Calu3 (cell line): ENCODE data around the gene GOLGA6C. TPM values are rescaled to one million over a fixed set of nuclear protein-coding genes. Genes with fewer than 3 reads are reported as not detected.
"Not testable (repeated sequence)": the region's sequence is repeated elsewhere in the genome, so short reads cannot be mapped to it uniquely, and the experiment has no call there.

ENCODE experiments used
- BruUV-seq: library from RNA; stranded (reverse); fragments of 400-500 nt; replicated peaks from 2 replicates; lab custom pipeline; 2021; lab: Mats Ljungman, UMichigan
- CTCF ChIA-PET: fragments of 300-600 bp; sonication (Branson Sonifier 250); formaldehyde crosslinking; loops from one replicate; lab custom pipeline; 2022; ENCODE audit warnings: antibody characterized with exemption; lab: Charles Lee
- DNase-seq: peaks from one replicate; pipeline ENCODE4 v3.0.0; 2022
- H3K27ac Mint-ChIP-seq: one replicate; pipeline ENCODE4 v1.8.0; 2022; ENCODE audit warnings: mixed read lengths; ENCODE audit not compliant: unreplicated experiment
- H3K27me3 Mint-ChIP-seq: one replicate; pipeline ENCODE4 v1.8.0; 2022; ENCODE audit warnings: mixed read lengths; ENCODE audit not compliant: unreplicated experiment
- H3K36me3 Mint-ChIP-seq: one replicate; pipeline ENCODE4 v1.8.0; 2022; ENCODE audit warnings: mild to moderate bottlenecking, moderate library complexity, mixed read lengths; ENCODE audit not compliant: insufficient read depth, unreplicated experiment
- H3K4me1 Mint-ChIP-seq: one replicate; pipeline ENCODE4 v1.8.0; 2022; ENCODE audit warnings: mild to moderate bottlenecking, low read depth, mixed read lengths; ENCODE audit not compliant: unreplicated experiment
- H3K4me3 Mint-ChIP-seq: one replicate; pipeline ENCODE4 v1.8.0; 2022; ENCODE audit warnings: mild to moderate bottlenecking, low read depth, moderate library complexity, mixed read lengths; ENCODE audit not compliant: unreplicated experiment
- H3K9me3 Mint-ChIP-seq: one replicate; pipeline ENCODE4 v1.8.0; 2022; ENCODE audit warnings: low read depth, mixed read lengths; ENCODE audit not compliant: unreplicated experiment
- intact Hi-C: fragments of 100-400 bp; cut with micrococcal nuclease; formaldehyde crosslinking; loops from one replicate; pipeline ENCODE4 v1.10.0; 2022; ENCODE audit not compliant: unreplicated experiment
- total RNA-seq: library from RNA; stranded (reverse); gene quantifications from 2 replicates; pipeline ENCODE4 v1.2.3, GENCODE V29; 2022
- TF ChIP-seq, protein P1 (sequence below): fragments of 200-600 bp; IDR thresholded peaks from one replicate; pipeline ENCODE4 v1.8.0; 2022; ENCODE audit warnings: antibody characterized with exemption; ENCODE audit not compliant: unreplicated experiment

Gene GOLGA6C
- total RNA-seq, 1 experiment from 2014 or later = not detected

DNA sequence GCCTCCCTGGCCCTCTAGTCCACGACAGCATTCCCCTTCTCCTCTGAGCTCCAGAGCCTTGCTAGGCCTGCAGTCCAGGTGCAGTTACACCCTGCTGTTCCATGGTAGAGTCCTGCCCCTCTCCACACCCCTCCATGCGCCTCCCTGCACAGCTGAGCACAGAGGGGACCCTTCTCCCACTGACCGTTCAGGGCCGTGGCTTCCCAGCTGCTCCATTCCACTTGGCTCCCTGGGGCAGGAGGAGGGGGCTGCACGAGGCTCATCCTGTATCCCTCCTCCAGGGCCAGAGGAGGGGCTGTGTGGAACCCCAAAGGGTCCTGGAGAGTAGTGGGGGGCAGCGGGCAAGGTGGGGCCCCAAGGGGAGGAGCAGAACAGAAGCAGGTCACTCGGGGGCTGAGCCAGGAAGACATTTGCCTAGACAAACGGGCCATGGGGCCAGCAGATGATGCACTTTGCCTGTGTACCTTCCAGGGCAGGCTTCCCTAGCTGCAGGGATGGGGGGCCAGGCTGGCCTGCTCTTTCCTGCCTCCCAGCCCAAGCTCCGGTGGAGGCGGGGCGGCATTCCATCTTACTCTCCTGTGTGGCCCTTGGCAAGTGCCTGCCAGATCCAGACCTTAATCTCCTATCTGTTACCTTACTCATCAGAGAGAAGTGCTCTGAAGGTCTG lies 20.7 kb upstream of the GOLGA6C start:
- no peaks in the 10 kb centered on the region for H3K36me3 Mint-ChIP-seq
- H3K4me1 Mint-ChIP-seq = no peaks in the 10 kb centered on the region
- no peaks in the 10 kb centered on the region for H3K9me3 Mint-ChIP-seq
- CTCF ChIA-PET = no interaction called here
- DNase-seq = no peak
- H3K27me3 Mint-ChIP-seq = peaks cover 80% of the 10 kb centered on the region
- no peak overlapping the region for H3K27ac Mint-ChIP-seq
- no peak overlapping the region for H3K4me3 Mint-ChIP-seq
- TF ChIP-seq, protein P1, sequence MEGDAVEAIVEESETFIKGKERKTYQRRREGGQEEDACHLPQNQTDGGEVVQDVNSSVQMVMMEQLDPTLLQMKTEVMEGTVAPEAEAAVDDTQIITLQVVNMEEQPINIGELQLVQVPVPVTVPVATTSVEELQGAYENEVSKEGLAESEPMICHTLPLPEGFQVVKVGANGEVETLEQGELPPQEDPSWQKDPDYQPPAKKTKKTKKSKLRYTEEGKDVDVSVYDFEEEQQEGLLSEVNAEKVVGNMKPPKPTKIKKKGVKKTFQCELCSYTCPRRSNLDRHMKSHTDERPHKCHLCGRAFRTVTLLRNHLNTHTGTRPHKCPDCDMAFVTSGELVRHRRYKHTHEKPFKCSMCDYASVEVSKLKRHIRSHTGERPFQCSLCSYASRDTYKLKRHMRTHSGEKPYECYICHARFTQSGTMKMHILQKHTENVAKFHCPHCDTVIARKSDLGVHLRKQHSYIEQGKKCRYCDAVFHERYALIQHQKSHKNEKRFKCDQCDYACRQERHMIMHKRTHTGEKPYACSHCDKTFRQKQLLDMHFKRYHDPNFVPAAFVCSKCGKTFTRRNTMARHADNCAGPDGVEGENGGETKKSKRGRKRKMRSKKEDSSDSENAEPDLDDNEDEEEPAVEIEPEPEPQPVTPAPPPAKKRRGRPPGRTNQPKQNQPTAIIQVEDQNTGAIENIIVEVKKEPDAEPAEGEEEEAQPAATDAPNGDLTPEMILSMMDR = no peak
- BruUV-seq = no TSS peak
- intact Hi-C loops = loop anchor here (10.0 kb wide), 1 partner anchor 67 kb away; no protein-coding TSS in a partner anchor

DNA sequence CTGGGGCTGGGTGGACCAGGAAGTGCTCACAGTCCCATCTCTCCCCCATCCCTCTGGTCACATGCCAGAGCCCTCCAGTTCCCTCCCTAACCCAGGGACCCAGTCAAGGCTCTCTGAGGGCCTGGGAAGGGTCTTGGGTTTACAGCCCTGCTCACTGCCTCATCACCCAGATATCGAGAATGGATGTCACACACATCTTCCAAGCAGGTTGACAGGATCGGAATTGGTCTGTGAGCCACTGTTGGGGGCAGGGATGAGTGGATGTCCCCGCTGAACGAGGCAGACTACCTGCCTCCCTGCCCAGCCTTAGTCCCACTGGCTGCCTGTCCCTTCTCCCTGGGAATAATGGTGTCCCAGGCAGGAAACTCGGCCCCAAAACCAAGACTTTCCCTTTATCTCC lies 20.0 kb upstream of the GOLGA6C start:
- H3K36me3 Mint-ChIP-seq = no peaks in the 10 kb centered on the region
- H3K4me1 Mint-ChIP-seq = no peaks in the 10 kb centered on the region
- TF ChIP-seq, protein P1 = no peak
- H3K9me3 Mint-ChIP-seq = no peaks in the 10 kb centered on the region
- peaks cover 73% of the 10 kb centered on the region for H3K27me3 Mint-ChIP-seq
- H3K4me3 Mint-ChIP-seq = no peak overlapping the region
- no peak overlapping the region for H3K27ac Mint-ChIP-seq
- intact Hi-C loops = loop anchor here (10.0 kb wide), 1 partner anchor 67 kb away; no protein-coding TSS in a partner anchor
- no TSS peak for BruUV-seq
- CTCF ChIA-PET = interaction anchor here (0.6 kb wide), 1 partner anchor 864 kb away, joined by 4 read pairs; no protein-coding TSS in a partner anchor
- DNase-seq = no peak

DNA sequence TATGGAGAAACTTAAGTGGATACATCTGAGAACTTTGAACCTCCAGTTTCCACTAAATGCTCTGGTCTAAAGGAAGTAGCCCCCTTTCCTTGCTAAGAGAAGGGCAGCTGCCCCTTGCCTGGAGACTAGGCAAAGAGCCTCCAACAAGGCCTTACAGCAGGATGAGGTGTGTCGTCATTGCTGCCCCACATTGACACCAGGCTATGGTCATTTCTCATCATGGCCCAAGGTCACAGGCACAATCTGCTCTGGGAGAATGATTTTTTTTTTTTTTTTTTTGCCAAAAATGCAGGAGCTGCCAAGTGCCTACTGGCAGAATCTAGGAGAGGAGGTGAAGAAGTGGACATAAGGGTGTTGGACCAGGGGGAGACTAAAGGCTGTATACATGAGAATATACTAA lies 12.4 kb upstream of the GOLGA6C start:
- H3K36me3 Mint-ChIP-seq, CTCF ChIA-PET, H3K9me3 Mint-ChIP-seq, DNase-seq, H3K27ac Mint-ChIP-seq, H3K4me1 Mint-ChIP-seq, BruUV-seq, intact Hi-C loops, H3K4me3 Mint-ChIP-seq: not testable (repeated sequence)
- peaks cover 74% of the 10 kb centered on the region for H3K27me3 Mint-ChIP-seq

DNA sequence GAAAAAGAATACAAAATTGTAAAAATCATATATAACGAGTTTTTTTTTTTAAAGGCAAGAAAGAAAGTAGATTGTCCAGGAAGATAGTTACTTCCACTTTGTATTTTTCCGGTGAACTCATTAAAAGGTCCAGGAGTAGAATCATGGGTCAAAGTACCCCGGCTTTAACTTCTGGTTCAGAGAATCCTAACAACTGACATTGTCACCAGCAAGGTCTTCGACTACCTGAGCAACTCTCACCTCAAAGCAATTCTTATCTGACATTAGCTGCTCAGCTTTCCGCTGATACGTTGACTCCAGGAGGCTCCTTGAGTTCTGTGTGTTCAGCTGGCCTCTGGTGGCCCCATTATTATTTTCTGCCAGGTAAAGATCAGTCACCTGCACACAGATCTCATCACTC lies 9.1 kb upstream of the GOLGA6C start:
- intact Hi-C loops, BruUV-seq, H3K27ac Mint-ChIP-seq, DNase-seq, H3K4me3 Mint-ChIP-seq, H3K4me1 Mint-ChIP-seq, CTCF ChIA-PET, H3K9me3 Mint-ChIP-seq, H3K36me3 Mint-ChIP-seq: not testable (repeated sequence)
- H3K27me3 Mint-ChIP-seq = peaks cover 91% of the 10 kb centered on the region

DNA sequence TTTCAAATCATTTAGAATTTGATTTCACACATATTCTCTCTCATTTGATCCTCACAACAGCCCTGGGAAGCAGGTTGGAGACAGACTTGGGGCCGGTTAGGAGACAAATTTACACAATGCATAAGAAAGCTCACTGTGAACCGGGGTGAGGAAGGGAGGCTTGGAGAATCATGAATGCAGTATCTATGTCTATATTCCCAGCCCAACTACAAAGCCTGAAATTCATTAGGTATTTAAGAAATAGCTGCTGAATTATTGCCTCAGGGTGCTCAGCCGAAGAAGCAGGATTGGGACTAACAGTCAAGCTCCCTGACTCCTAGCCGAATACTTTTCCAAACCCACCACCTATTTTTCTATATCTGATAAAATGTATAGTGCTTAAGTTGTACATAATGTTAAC lies 8.4 kb upstream of the GOLGA6C start:
- H3K9me3 Mint-ChIP-seq = no peaks in the 10 kb centered on the region
- TF ChIP-seq, protein P1 = no peak
- CTCF ChIA-PET = no interaction called here
- no peak overlapping the region for H3K27ac Mint-ChIP-seq
- intact Hi-C loops = no loop called here
- no TSS peak for BruUV-seq
- H3K4me3 Mint-ChIP-seq = no peak overlapping the region
- H3K4me1 Mint-ChIP-seq = no peaks in the 10 kb centered on the region
- no peak for DNase-seq
- H3K36me3 Mint-ChIP-seq = no peaks in the 10 kb centered on the region
- H3K27me3 Mint-ChIP-seq = peaks cover 84% of the 10 kb centered on the region

DNA sequence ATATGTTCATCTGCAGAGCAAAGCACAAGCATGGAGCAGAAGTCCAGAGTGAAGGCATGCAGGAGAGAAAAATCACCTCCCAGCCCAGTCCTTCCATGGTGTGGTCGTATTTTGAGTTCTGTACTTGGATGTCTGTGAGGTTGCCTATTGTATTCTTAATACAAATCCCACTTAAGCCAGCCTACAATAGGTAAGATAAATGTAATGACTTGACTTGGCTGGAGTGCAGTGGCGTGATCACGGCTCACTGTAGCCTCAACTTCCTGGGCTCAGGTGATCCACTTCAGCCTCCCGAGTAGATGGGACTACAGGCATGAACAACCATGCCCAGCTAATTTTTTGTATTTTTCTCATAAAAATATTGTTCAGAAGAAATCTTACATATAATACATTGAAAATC lies 6.8 kb upstream of the GOLGA6C start:
- DNase-seq, H3K4me3 Mint-ChIP-seq, intact Hi-C loops, CTCF ChIA-PET, BruUV-seq, H3K4me1 Mint-ChIP-seq, H3K9me3 Mint-ChIP-seq, H3K36me3 Mint-ChIP-seq, H3K27ac Mint-ChIP-seq: not testable (repeated sequence)
- peaks cover 67% of the 10 kb centered on the region for H3K27me3 Mint-ChIP-seq

DNA sequence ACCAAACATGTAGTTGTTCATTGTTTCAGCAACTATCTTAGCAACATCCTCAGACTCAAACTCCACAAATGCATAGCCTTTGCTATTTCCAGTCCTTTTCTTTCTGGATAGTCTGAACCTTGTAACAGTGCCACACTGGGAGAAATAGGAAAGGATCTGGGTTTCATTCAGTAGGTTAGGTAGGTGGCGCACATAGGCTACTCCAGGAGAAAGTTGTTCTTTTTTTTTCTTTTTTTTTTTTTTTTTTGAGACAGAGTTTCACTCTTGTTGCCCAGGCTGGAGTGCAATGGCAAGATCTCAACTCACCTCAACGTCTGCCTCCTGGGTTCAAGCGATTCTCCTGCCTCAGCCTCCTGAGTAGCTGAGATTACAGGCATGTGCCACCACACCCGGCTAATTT lies 5.8 kb upstream of the GOLGA6C start:
- H3K4me1 Mint-ChIP-seq, BruUV-seq, H3K4me3 Mint-ChIP-seq, H3K9me3 Mint-ChIP-seq, H3K27ac Mint-ChIP-seq, CTCF ChIA-PET, H3K36me3 Mint-ChIP-seq, DNase-seq, intact Hi-C loops: not testable (repeated sequence)
- peaks cover 62% of the 10 kb centered on the region for H3K27me3 Mint-ChIP-seq
